ENCODE results near the gene MYMX. TPM values are rescaled to one million over a fixed set of nuclear protein-coding genes. Genes with fewer than 3 reads are reported as not detected.
A peak's percentile ranks its signal among the peaks of the same experiment; 100 is the strongest.
"Not testable (repeated sequence)": the region's sequence is repeated elsewhere in the genome, so short reads cannot be mapped to it uniquely, and the experiment has no call there.

Gene MYMX
- total RNA-seq, 1 donor from 2014 or later: not detected

- no peak for ATAC-seq
- DNase-seq (ENCODE audit: low spot score): no peak
These were observed 13.4 kb downstream of the MYMX start for GRCh38 chr6:44230034-44230675.

DNA sequence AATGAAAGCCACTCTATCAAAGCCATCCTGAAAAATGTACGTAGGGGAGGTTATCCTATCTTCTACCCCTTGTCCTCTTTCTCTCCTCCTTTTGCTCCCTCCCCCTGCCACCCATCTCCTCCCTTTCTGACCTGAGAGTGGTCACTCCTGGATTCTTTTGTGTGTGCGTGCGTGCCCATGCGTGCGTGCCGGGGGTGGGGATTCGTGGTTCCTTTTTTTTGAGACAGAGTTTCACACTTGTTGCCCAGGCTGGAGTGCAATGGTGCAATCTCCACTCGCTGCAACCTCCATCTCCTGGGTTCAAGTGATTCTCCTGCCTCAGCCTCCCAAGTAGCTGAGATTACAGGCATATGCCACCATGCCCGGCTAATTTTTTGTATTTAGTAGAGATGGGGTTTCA, 14.7 kb downstream of the MYMX start:
- not testable (repeated sequence) for ATAC-seq

DNA sequence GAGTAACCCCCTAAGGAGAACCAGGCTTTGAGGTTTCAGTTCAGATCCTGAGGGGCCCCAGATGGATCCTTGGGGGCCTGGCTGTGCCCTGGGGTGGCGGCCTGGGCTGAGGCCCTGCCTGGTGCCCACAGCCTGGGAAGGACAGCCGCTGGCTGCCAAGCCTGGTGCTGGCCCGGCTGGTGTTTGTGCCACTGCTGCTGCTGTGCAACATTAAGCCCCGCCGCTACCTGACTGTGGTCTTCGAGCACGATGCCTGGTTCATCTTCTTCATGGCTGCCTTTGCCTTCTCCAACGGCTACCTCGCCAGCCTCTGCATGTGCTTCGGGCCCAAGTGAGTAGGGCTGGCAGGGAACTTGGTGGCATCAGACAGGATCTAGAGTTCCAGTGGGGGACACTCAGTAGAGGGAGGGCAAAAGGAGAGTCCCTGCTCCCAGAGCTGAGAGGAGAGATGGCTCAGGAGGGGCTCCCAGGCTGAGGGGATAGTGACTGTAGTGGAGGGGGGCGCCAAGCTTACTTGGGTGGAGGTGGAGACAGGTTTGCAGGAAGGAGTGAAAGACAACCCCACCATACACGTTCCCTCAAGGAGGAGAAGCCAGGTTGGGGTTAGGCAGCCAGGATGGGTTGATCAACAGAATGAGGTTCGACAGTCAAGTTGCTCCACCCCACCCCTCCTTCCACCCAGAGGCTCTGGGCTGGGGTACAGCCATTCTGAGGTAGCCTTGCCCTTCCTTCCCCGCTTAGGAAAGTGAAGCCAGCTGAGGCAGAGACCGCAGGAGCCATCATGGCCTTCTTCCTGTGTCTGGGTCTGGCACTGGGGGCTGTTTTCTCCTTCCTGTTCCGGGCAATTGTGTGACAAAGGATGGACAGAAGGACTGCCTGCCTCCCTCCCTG, 16.2 kb downstream of the MYMX start:
- ATAC-seq (no peak), DNase-seq (ENCODE audit: low spot score) (no peak)

More for the DNA sequence above, 14.7 kb downstream of the MYMX start:
- not testable (repeated sequence) for DNase-seq (ENCODE audit: low spot score)

- ATAC-seq (no peak), DNase-seq (ENCODE audit: low spot score) (no peak)
These were observed 16.9 kb downstream of the MYMX start for GRCh38 chr6:44233567-44234100.

DNA sequence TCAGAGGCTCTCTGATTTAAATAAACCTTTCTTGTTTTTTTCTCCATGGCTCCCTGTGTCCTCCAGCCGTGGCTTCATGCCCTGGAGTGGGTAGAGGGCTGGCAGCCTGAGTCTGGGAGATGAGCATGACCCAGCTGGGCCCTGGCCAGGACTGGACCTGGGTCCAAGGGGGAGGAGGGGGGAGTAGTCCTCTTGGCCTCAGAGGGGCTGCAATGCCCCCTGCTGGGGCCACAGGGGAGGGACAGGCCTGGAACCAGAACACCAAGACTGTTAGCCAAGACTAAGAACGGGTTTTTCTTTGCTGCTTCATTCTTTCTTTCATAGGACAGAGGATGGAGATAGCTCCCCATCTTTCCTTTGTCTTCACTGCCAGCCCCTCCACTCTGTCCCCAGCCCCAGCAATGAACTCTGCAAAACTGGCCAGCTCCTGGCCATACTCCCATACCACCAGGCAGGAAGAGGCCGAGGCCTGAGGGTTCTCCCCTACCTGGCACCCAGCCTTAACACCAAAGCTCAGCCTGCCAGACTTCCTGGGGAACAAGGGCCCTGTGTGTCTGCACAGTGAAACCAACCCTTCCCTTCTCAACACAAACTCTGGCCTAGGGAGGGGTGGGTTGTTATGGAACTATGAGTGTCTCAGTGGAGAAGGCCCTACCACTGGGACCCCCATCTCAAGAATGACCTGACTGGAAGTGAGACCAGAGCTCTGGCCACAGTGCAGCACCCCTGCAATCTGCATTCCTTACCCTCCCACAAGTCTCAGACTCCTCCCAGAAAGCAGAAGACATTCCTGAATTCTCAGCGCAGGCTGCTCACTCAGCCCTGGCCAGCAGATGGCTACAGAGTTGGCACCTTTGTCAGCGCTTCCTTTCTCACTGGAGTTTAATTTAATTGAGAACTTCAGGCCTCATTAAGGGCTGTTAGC, 17.6 kb downstream of the MYMX start:
- ATAC-seq: peak; percentile 68
- peak; percentile 94 for DNase-seq (ENCODE audit: low spot score)

GRCh38 chr6:44235269-44235668, 18.5 kb downstream of the MYMX start:
- DNase-seq (ENCODE audit: low spot score): no peak
- no peak for ATAC-seq

DNA sequence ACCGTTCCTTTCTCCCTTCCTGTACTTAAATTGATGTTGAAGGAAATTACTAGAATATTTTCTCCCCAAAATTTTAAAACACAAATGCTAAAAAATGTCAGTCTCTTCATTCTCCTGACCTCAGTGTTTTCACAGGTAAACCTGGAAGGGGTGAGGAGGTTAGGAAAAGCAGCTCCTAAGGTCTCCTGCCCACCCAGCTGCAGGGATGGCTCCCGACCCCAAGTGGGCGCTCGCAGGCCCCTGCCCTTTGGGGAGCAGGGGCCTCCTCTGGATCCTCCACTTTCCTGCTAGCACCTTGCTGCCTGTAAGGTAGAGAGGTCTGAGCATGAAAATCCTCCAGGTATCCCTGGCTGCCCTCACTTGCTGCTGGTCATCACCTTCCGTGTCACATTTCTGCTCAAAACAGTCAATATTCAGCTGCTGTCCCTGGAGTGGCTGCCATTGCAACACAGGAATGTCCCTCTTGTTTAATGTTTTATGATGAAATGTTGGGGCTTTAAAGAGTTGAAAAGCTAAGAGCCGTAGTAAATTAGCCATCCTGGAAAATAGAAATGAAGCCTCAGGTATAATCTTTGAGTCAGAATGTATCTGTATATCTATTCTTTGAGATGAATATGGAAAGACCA, 19.3 kb downstream of the MYMX start:
- peak; percentile 3 for ATAC-seq
- peak; percentile 74 for DNase-seq (ENCODE audit: low spot score)

DNA sequence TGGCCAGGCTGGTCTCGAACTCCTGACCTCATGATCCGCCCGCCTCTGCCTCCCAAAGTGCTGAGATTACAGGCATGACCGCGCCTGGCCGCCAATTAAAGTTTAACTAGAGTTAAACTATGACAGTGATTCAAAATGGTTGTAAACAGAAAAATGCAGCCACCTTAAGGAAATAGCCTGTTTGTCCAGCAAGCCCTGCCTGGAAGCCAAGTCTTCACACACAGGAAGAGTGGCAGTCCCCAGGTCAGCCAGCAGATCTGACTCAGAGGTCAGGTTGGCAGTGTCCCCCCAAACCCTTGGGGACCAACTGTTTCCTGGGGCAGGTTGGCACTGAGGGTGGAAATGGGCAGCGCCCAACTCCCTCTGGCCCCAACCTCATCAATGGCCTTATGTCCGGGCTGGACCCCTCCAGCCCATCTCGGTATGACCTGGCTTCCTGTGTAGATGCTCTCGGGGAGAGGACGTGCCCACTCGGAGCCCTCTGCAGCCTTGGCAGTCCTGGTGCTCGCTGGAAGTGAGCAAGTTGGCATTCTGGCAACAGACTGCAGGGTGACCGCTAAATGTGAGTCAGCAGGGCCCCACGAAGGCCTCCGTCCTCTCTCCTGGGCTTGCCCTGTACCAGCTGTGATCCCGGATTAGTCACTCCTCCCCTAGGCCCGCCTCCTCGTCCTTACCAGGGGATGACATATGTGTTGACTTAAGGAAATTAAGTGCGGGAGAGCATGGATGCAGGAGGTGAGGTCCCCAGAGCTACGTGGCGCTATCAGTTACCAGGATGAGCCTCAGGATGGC, 20.5 kb downstream of the MYMX start:
- ATAC-seq (peak; percentile 77), DNase-seq (ENCODE audit: low spot score) (peak; percentile 95)

DNA sequence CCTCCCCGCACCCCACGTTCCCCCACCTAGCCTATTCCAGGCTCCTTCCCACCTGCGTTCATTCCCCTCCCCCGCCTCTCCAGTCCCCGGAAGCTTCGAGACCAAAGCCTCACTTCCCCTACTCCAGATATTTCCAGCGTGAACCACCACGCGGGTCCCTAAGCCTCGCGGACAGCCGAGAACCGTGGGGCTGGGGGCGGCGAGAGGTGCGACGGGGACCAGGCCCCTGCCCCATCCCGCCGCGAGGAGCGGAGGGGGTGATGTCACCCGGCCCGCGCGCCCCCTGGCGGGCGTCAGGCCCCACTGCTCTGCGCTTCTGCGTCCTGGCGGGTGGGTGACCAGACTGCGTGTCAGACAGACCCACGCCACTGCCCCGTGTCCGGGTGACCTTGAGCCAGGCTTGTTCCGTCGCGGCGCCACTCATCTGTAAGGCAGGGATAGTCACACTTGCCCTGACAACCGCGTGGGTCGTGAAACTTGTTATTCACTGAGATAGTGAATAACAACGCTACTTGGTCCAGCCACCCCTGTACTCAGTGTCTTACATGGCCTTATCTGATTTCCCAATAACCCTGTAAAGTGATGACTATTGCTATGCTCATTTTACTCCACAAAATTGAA, 21.2 kb downstream of the MYMX start:
- DNase-seq (ENCODE audit: low spot score): peak; percentile 83
- ATAC-seq: peak; percentile 71

DNA sequence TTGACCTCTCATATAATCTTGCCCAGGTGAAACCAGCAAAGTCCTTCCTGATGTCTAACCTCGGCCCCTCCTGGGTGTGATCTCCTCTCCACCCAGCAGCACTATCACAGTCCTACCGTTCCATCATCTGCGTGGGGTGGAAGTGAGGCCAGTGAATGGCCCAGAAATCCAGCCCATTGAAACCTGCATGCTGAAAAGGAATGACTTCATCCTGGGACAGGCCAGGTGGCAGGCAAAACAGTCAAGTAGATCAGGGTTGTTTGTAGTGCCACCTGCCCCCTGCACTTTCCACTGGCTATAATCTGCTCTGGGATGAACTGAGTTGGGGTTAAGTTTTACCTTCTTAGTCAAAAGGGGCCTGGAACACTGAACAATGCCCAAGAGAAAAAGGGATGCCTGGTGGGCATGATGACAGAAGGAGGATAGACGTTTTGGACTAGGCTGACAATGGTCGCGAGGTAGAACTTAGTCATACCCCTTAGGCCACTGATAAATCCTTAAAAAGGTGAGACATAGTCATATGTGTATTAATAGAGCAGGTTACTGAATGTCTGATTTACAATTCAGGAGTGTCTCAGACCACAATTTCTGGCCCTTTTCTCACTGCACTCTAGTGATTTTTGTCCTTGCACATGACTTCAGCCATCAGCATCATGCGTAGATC, 22.1 kb downstream of the MYMX start:
- DNase-seq (ENCODE audit: low spot score) (no peak), ATAC-seq (no peak)

DNA sequence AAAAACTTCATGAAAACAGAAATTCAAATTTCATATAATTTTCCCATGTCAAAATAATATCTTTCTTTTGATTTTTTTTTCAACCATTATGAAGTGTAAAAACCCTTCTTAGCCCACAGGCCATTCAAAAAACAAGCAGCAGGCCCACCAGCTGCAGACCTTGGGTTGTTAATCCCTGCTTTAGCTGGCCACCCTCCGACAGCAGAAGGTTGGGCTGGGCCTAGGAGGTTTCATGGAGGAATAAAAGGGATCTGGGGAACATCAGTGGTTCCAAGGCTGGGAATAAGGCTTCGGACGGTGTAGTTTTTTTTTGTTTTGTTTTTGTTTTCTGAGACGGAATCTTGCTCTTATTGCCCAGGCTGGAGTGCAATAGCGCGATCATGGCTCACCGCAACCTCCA, 26.6 kb downstream of the MYMX start:
- DNase-seq (ENCODE audit: low spot score): no peak

GRCh38 chr6:44245391-44245911, 28.7 kb downstream of the MYMX start:
- no peak for ATAC-seq
- no peak for DNase-seq (ENCODE audit: low spot score)

More for the DNA sequence above, 26.6 kb downstream of the MYMX start:
- ATAC-seq: no peak

DNA sequence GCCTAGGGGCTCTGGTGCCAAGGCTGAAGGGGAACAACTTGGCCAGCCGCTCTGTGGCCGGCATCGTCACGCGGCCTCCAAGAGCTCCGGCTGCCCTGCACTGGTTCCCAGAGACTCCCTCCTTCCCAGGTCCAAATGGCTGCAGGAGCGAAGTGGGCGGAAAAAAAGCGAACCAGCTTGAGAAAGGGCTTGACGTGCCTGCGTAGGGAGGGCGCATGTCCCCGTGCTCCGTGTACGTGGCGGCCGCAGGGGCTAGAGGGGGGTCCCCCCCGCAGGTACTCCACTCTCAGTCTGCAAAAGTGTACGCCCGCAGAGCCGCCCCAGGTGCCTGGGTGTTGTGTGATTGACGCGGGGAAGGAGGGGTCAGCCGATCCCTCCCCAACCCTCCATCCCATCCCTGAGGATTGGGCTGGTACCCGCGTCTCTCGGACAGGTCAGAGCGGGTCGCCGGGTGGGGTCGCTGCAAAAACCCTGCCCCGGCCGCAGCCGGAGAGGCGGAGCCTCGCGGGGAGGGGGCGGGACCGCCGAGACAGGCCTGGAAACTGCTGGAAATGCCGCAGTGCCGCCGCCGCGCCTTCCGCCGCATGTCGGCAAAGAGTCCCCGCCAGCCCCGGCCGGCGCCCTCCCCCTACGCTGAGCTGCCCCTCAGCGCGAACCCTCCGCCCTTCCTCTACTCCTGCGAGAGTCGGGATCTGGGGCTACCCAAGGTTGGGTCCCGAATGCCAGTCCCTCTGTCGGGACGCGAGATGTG, 29.4 kb downstream of the MYMX start:
- peak; percentile 81 for ATAC-seq
- peak; percentile 95 for DNase-seq (ENCODE audit: low spot score)

- peak; percentile 97 for DNase-seq (ENCODE audit: low spot score)
These were observed 30.1 kb downstream of the MYMX start, which contains the start of gene HSP90AB1 for GRCh38 chr6:44246663-44247337. TSS of gene HSP90AB1 (plus strand) at chr6:44247101. CDS start at chr6:44248630, 1,529 bp downstream.

DNA sequence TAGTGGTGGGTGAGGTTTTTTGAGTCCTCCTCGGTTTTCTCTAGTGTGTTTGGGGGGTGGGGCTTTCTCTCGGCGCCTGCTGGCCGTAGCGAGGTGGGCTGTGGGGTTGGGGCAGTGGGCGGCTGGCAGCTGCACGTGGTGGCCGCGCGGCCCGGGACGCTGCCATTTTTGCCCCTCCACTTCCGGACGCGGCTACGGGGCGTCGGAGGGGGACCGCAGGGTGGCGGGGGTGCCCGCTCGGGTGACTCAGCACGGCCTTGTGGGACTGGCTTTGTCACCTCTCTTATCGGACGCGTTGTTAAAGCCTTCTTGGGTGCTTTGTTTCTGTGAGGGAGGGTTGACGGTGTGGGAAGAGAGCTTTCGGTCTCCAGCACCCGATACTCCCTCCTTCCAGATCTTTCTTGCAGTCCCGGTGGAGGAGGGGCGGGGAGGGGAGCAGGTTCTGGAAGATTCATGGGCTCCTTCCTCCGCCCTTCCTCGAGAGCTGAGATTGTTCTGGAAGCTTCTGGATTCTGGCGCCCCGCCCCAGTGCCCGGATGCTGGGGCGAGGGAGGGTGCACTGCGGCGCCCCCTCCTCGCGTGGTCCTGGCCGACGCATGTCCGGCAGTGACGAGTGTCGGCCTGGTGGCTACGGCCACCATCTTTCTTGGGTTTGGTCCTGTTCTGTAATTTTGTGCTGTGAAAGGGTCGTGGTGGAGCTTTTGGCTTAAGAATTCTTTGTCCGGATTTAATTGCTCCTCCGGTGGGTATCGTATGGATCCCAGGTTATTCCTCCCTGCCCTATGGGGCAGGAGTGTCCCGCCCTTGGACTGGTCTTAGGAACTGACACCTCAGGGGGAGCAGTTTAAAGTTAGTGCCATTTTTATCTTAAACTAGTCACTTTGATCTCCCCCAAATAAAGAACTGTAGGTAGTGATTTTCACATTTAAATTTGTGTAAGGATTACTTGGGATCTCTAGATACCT, 30.9 kb downstream of the MYMX start:
- ATAC-seq (peak; percentile 12), DNase-seq (ENCODE audit: low spot score) (peak; percentile 79)

More at GRCh38 chr6:44246663-44247337, 30.1 kb downstream of the MYMX start, which contains the start of gene HSP90AB1:
- peak; percentile 80 for ATAC-seq

GRCh38 chr6:44248579-44248978, 31.9 kb downstream of the MYMX start:
- DNase-seq (ENCODE audit: low spot score) (no peak), ATAC-seq (no peak)
